Brain microvascular endothelial cell (primary cell): Measurements from ENCODE around the gene ZNF521.

ENCODE experiments used
- DNase-seq: peaks from one replicate; pipeline ENCODE4 v3.0.0-alpha.2; 2020
- H3K27ac ChIP-seq: fragments of 250-450 bp; sonication (Bioruptor Pico); 2 replicates; pipeline ENCODE4 v1.5.1; 2020; ENCODE audit warnings: mild to moderate bottlenecking, moderate library complexity
- H3K27me3 ChIP-seq: fragments of 250-450 bp; sonication (Bioruptor Pico); replicated peaks from 2 replicates; pipeline ENCODE4 v1.5.1; 2020; ENCODE audit warnings: mild to moderate bottlenecking
- H3K36me3 ChIP-seq: fragments of 250-450 bp; sonication (Bioruptor Pico); replicated peaks from 2 replicates; pipeline ENCODE4 v1.5.1; 2020; ENCODE audit warnings: mild to moderate bottlenecking
- H3K4me3 ChIP-seq: 2 replicates; pipeline ENCODE4 v1.5.1; 2011; ENCODE audit warnings: low read depth, mild to moderate bottlenecking, control low read depth, low read length, moderate library complexity
- CTCF ChIP-seq: IDR thresholded peaks from 2 replicates; pipeline ENCODE4 v1.5.1; 2011; ENCODE audit warnings: low read depth, mild to moderate bottlenecking, moderate library complexity, low read length, control low read depth, inconsistent platforms; ENCODE audit errors: missing control alignments
- in situ Hi-C: cut with HindIII; loops from 2 replicates; pipeline ENCODE4 v1.10.0; 2017; ENCODE audit warnings: low sequenced_read_pairs, low pct_ligation_motif_present

The ZNF521 gene

GRCh38 chr18:25016181-25016580, 335.8 kb downstream of the ZNF521 start:
- in situ Hi-C loops: no loop called here
- DNase-seq: no peak
- no peaks in the 10 kb centered on the region for H3K27me3 ChIP-seq

More at GRCh38 chr18:25016181-25016580, 335.8 kb downstream of the ZNF521 start:
- no peak for TF ChIP-seq CTCF
- H3K4me3 ChIP-seq: no peak overlapping the region
- H3K27ac ChIP-seq: no peak overlapping the region
- no peaks in the 10 kb centered on the region for H3K36me3 ChIP-seq
